Omental fat pad (tissue), 4 donors: ENCODE data around the gene DCAF12. TPM values are rescaled to one million over a fixed set of nuclear protein-coding genes. Genes with fewer than 3 reads are reported as not detected.
"Not testable (repeated sequence)": the region's sequence is repeated elsewhere in the genome, so short reads cannot be mapped to it uniquely, and the experiment has no call there.

Experiments used
- ATAC-seq: fragments of 150-250 bp; one replicate; pipeline ENCODE4 v1.9.1; 2016; ENCODE audit warnings: mild to moderate bottlenecking, moderate library complexity; ENCODE audit not compliant: low FRiP score
- DNase-seq: peaks from one replicate; pipeline ENCODE4 v3.0.0-alpha.2; 2019; ENCODE audit warnings: low spot score
- total RNA-seq, 4 donors: library from RNA; depleted of rRNA; stranded (reverse); fragments of >200 nt; gene quantifications; one replicate each; pipeline ENCODE4 v1.1.0, GENCODE V29; 2016
- TF ChIP-seq, protein P1 (sequence below), 3 donors: fragments of 450-650 bp; IDR thresholded peaks; one replicate each; pipeline ENCODE4 v1.5.1; 2016 to 2017; ENCODE audit warnings: antibody characterized with exemption in 3 of 3, mild to moderate bottlenecking in 3 of 3, moderate library complexity in 2 of 3

Gene DCAF12
- total RNA-seq, 4 donors from 2014 or later, result 25.3 to 33.4 (median 29.3) TPM

DNA sequence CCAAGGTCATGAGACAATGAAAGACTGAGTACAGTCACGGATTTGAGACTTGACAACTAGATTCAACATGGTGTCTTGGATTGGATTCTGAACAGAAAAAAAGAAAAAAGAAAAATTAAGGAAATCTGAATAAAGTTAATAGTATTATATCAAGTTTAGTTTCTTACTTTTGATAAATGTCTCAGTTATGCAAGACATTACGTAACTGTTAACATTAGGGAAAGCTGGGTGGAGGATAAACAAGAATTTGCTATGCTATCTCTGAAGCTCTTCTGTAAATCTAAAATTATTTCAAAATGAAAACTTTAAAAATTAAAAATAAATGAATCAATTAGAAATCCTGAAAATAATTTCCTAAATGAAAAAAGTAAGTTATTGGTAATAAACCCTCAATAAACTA is 14.4 kb upstream of the DCAF12 start:
- peak; percentile 11 for ATAC-seq
- no peak for DNase-seq
- TF ChIP-seq, protein P1, sequence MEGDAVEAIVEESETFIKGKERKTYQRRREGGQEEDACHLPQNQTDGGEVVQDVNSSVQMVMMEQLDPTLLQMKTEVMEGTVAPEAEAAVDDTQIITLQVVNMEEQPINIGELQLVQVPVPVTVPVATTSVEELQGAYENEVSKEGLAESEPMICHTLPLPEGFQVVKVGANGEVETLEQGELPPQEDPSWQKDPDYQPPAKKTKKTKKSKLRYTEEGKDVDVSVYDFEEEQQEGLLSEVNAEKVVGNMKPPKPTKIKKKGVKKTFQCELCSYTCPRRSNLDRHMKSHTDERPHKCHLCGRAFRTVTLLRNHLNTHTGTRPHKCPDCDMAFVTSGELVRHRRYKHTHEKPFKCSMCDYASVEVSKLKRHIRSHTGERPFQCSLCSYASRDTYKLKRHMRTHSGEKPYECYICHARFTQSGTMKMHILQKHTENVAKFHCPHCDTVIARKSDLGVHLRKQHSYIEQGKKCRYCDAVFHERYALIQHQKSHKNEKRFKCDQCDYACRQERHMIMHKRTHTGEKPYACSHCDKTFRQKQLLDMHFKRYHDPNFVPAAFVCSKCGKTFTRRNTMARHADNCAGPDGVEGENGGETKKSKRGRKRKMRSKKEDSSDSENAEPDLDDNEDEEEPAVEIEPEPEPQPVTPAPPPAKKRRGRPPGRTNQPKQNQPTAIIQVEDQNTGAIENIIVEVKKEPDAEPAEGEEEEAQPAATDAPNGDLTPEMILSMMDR (IDR thresholded peaks at IDR 0.05), result no peak

DNA sequence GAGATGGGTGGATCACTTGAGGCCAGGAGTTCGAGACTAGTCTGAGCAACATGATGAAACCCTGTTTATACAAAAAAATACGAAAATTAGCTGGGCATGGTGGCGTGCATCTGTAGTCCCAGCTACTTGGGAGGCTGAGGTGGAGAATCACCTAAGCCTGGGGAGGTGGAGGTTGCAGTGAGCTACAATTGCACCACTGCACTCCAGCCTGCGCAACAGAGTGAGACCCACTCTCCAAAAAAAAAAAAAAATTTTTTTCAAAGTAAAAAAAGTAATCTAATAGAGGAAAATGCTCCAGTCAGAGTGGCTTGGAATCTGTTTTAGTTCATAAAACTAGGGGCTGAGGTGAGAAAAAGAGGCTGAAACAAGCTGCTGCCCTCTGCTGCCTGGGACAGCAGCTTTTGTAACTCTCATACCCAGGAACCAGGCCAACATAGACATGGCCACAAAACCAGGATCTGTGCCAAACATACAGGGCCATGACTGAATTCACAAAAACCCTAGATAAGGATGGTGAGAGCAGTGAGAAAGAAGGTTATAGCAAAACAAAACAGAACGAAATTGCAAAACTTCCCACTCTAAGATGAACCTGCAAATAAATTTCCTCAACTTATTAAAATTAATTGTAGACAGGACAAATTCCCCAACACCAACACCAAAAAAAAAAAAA is 13.1 kb upstream of the DCAF12 start:
- ATAC-seq (peak; percentile 64), DNase-seq (no peak)
- TF ChIP-seq, protein P1 (IDR thresholded peaks at IDR 0.05), result no peak

DNA sequence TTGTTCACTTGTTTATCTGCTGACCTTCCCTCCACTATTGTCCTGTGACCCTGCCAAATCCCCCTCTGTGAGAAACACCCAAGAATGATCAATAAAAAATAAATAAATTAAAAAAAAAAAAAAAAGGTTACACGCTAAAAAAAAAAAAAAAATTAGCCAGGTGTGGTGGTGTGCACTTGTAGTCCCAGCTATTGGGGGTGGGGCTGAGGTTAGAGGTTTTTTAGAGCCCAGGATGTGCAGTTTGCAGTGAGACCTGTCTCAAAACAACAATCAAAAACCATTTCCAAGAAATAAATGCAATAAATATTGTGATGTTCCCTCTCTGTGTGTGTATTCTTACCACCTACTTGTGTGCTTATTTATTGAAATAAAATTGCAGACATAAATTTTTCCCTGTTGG is 12.1 kb upstream of the DCAF12 start:
- not testable (repeated sequence) for DNase-seq

DNA sequence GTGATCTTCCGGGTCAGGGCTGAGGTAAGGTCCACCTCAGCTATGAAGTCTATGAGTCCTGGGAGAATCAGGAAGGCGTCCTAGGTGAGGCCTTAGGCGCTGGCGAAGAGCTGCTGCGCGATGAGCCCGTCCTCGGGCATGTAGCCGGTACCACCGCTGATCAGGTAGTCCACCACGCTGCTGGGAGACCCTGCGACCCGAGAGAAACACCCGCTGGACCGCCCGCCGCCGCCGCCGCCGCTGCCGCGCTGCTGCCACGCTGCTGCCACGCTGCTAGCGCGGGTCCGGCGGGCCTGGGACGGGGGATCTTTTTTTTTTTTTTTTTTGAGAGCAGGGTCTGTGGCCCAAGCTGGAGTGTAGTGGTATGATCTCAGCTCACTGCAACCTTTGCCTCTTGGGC is 8.0 kb upstream of the DCAF12 start:
- TF ChIP-seq, protein P1 (IDR thresholded peaks at IDR 0.05), result no peak
- no peak for DNase-seq
- ATAC-seq, result no peak

More for the DNA sequence above, 12.1 kb upstream of the DCAF12 start:
- not testable (repeated sequence) for ATAC-seq

DNA sequence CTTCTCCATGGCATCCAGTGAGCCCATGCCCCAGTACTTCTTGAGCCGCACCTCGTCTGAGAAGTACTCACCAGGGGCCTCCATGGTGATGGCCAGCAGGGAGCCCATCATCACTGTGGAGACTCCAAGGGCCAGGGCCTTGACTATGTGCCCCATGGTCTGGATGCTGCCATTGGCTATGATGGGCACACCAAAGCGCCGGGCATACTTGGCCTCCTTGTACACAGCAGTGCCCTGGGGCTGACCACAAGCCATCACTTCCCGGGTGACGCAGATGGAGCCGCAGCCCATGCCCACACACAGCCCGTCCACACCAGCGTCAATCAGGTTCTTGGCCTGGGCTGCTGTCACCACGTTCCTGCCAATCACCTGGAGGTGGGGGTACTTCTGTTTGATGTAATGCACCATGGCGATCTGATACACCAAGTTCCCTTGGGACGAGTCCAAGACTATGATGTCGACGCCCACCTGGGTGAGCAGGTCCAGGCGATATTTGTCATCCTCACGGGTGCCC is 7.0 kb upstream of the DCAF12 start:
- TF ChIP-seq, protein P1 (IDR thresholded peaks at IDR 0.05), result no peak
- DNase-seq, result no peak
- no peak for ATAC-seq

DNA sequence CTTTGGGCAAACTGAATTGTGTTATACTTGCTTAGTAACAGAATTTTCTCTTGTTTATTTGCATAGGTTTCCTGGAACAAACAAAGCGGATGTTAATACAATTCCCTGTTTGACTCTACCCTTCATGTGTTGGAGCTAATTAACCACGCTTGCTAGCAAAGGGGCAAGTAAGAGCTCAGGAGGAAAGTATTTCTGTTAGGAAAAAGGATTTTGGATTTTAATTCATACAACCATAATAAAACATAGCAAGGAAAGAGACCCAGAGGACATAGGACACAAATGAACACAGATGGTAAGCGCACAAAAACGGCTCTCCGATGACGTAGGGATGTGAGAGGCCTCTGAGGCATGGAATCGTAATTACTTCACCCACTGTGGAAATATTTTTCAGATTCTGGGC is 5.1 kb upstream of the DCAF12 start:
- TF ChIP-seq, protein P1 (IDR thresholded peaks at IDR 0.05), result no peak
- DNase-seq (no peak), ATAC-seq (no peak)

DNA sequence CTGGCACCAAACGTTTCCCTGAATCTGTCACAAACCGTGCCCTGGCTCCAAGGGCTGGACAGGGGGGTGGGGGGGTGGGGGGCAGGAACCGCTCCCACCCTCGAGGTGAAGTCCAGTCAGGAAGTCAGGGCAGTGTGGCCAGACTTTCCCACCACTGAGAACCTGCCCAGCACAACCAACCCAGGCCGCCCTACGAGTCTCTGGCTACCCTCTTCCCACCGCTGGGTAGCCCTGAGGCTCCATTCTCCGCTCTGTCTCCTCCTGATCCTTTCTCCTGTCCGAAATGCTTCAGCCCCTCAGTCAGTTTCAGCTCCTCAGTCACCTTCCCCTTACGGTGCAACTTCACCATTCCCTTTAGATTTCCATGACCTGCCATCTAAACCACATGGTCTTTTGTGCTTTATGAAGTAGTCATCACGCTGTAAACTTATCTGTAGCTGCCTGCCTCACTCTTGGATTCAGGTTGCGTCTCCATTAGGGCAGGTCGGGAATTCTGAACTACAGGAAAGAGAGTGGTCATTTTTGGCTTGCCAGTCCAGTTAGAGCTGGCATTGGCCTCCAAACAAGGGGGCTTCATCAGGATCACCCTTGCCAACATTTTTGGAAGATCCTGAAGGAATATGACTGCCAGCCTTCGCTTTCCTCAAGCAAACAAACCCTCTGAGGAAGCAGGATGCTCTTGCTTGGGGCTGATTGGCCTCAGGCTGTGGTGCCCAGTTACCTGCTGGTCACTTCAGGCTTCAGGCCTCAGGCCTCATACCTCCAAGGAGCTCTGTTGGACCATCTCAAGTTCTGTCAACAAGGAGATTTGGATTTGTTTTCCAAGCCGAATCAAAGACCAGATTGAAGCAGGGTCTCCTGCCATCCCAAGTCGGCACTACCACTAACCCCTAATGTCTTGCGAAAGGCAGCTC is 794 bp upstream of the DCAF12 start:
- TF ChIP-seq, protein P1 (IDR thresholded peaks at IDR 0.05), result no peak
- no peak for ATAC-seq
- DNase-seq, result no peak
